Natural killer cell treated with Interleukin-12 subunit alpha and Interleukin-12 subunit beta and Interleukin-15 and Interleukin-18, amount 100 ng/mL, for 72 hours (primary cell): ENCODE data around the gene NHP2. TPM values are rescaled to one million over a fixed set of nuclear protein-coding genes. Genes with fewer than 3 reads are reported as not detected.
"Not testable (repeated sequence)": the region's sequence is repeated elsewhere in the genome, so short reads cannot be mapped to it uniquely, and the experiment has no call there.

Experiments used
- ATAC-seq, 2 donors: fragments of 150-1000 bp; cut with Tn5 transposase in 1 of 2; sonication (Bioruptor Pico), chemical (Tn5 transposase) in 1 of 2; 2 replicates each; pipeline ENCODE4 v1.10.0; 2021
- DNase-seq: peaks from one replicate; pipeline ENCODE4 v3.0.0; 2022; ENCODE audit warnings: low spot score
- H3K27ac Mint-ChIP-seq, 2 donors: 1 replicate in 1 of 2; 2 replicates in 1 of 2; pipeline ENCODE4 v1.8.0; 2022; ENCODE audit warnings: mixed read lengths in 2 of 2, mild to moderate bottlenecking in 1 of 2, moderate library complexity in 1 of 2
- H3K27me3 Mint-ChIP-seq, 2 donors: 1 replicate in 1 of 2; 2 replicates in 1 of 2; pipeline ENCODE4 v1.8.0; 2022; ENCODE audit warnings: mixed read lengths in 2 of 2
- H3K36me3 Mint-ChIP-seq: one replicate; pipeline ENCODE4 v1.8.0; 2022; ENCODE audit warnings: mixed read lengths
- H3K4me1 Mint-ChIP-seq, 2 donors: 1 replicate in 1 of 2; 2 replicates in 1 of 2; pipeline ENCODE4 v1.8.0; 2022; ENCODE audit warnings: low read depth in 2 of 2, mixed read lengths in 2 of 2, mild to moderate bottlenecking in 1 of 2
- H3K4me3 Mint-ChIP-seq: one replicate; pipeline ENCODE4 v1.8.0; 2022; ENCODE audit warnings: mixed read lengths
- H3K9me3 Mint-ChIP-seq: 2 replicates; pipeline ENCODE4 v1.8.0; 2022; ENCODE audit warnings: mixed read lengths
- total RNA-seq, 2 donors: library from RNA; stranded (reverse); gene quantifications; one replicate each; pipeline ENCODE4 v1.2.3, GENCODE V29; 2022

NHP2 gene
- total RNA-seq, result 100 to 1,000 TPM; 139 to 196 TPM

- ATAC-seq, result peak; percentile 100
- H3K9me3 Mint-ChIP-seq, result no peaks in the 10 kb centered on the region
These were observed at the start of gene NHP2 for GRCh38 chr5:178153530-178154340. Gene NHP2 (minus strand): TSS chr5:178153885. CDS start chr5:178153817, 68 bp downstream.

GRCh38 chr5:178202541-178202940 is 48.9 kb upstream of the NHP2 start:
- no peak for ATAC-seq
- no peak overlapping the region for H3K27ac Mint-ChIP-seq
- no peaks in the 10 kb centered on the region for H3K9me3 Mint-ChIP-seq
- H3K4me3 Mint-ChIP-seq, result peak overlapping the region; percentile 59
- H3K36me3 Mint-ChIP-seq, result peaks cover 17% of the 10 kb centered on the region
- H3K27me3 Mint-ChIP-seq, result no peaks in the 10 kb centered on the region
- DNase-seq, result no peak
- peaks cover 23 to 24% of the 10 kb centered on the region in 2 donors for H3K4me1 Mint-ChIP-seq

More at GRCh38 chr5:178153530-178154340, at the start of gene NHP2:
- Mint-ChIP-seq H3K4me3 (peak within 1 kb of the TSS; percentile 88), H3K36me3 (peaks cover 4% of the 10 kb centered on the region), H3K4me1 (peaks cover 28 to 34% of the 10 kb centered on the region in 2 donors), H3K27ac (peak within 1 kb of the TSS; percentile 50 to 93), H3K27me3 (no peaks in the 10 kb centered on the region)
- peak; percentile 97 for DNase-seq

- no peak for DNase-seq
- peaks cover 17% of the 10 kb centered on the region for H3K36me3 Mint-ChIP-seq
- no peak overlapping the region for H3K27ac Mint-ChIP-seq
These were observed 48.2 kb upstream of the NHP2 start for GRCh38 chr5:178201927-178202235.

DNA sequence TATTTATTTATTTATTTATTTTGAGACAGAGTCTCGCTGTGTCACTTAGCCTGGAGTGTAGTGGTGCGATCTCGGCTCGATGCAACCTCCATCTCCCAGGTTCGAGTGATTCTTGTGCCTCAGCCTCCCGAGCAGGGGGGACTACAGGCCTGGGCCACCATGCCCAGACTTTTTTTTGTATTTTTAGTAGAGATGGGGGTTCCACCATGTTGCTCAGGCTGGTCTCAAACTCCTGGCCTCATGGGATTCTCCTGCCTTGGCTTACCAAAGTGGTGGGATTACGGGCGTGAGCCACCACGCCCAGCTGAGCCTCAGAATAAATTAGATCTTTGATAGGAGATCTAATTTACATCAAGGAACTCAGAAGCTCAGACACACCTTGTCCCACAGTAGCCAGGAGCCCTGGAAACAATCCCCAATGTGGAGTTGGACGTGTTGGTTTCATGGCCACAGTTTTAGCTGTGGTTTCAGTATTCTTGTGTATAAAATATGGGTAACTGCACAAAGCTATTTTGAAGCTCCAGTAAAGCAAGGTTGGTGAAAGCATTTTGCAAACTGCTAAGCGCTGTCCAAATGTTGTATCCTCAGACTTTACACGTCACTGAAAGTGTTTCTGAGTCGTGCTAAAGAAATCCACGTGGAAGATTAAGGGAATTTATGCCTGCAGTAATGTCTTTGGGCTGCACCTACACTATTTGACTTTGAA is 47.7 kb upstream of the NHP2 start:
- ATAC-seq, result no peak
- peaks cover 14% of the 10 kb centered on the region for H3K36me3 Mint-ChIP-seq

More at GRCh38 chr5:178201927-178202235, 48.2 kb upstream of the NHP2 start:
- H3K27me3 Mint-ChIP-seq, result no peaks in the 10 kb centered on the region
- ATAC-seq, result no peak
- H3K4me3 Mint-ChIP-seq, result no peak overlapping the region
- peaks cover 19% of the 10 kb centered on the region in 2 donors for H3K4me1 Mint-ChIP-seq
- H3K9me3 Mint-ChIP-seq, result no peaks in the 10 kb centered on the region

GRCh38 chr5:178199581-178200434 is 46.1 kb upstream of the NHP2 start:
- H3K27me3 Mint-ChIP-seq, result no peaks in the 10 kb centered on the region
- ATAC-seq, result no peak
- H3K27ac Mint-ChIP-seq, result no peak overlapping the region

More for the DNA sequence above, 47.7 kb upstream of the NHP2 start:
- no peak overlapping the region for H3K4me3 Mint-ChIP-seq
- no peaks in the 10 kb centered on the region for H3K9me3 Mint-ChIP-seq
- no peak for DNase-seq
- H3K27me3 Mint-ChIP-seq, result no peaks in the 10 kb centered on the region
- no peak overlapping the region for H3K27ac Mint-ChIP-seq
- H3K4me1 Mint-ChIP-seq, result peaks cover 15 to 18% of the 10 kb centered on the region in 2 donors

GRCh38 chr5:178198706-178199105 is 45.0 kb upstream of the NHP2 start:
- ATAC-seq, result no peak
- H3K27ac Mint-ChIP-seq, result no peak overlapping the region
- no peaks in the 10 kb centered on the region for H3K27me3 Mint-ChIP-seq
- no peak for DNase-seq
- H3K4me1 Mint-ChIP-seq, result peaks cover 18 to 21% of the 10 kb centered on the region in 2 donors
- H3K4me3 Mint-ChIP-seq, result no peak overlapping the region
- no peaks in the 10 kb centered on the region for H3K9me3 Mint-ChIP-seq
- H3K36me3 Mint-ChIP-seq, result no peaks in the 10 kb centered on the region

More at GRCh38 chr5:178199581-178200434, 46.1 kb upstream of the NHP2 start:
- peaks cover 11 to 16% of the 10 kb centered on the region in 2 donors for H3K4me1 Mint-ChIP-seq
- DNase-seq, result no peak
- no peaks in the 10 kb centered on the region for H3K9me3 Mint-ChIP-seq
- peaks cover 4% of the 10 kb centered on the region for H3K36me3 Mint-ChIP-seq
- no peak overlapping the region for H3K4me3 Mint-ChIP-seq

- ATAC-seq, result not testable (repeated sequence)
These were observed 44.5 kb upstream of the NHP2 start for GRCh38 chr5:178198151-178198550.

GRCh38 chr5:178196986-178197385 is 43.3 kb upstream of the NHP2 start:
- H3K4me3 Mint-ChIP-seq, result no peak overlapping the region
- ATAC-seq (no peak), DNase-seq (no peak)
- H3K4me1 Mint-ChIP-seq, result peaks cover 31 to 38% of the 10 kb centered on the region in 2 donors
- H3K36me3 Mint-ChIP-seq, result no peaks in the 10 kb centered on the region
- no peaks in the 10 kb centered on the region for H3K27me3 Mint-ChIP-seq
- no peak overlapping the region for H3K27ac Mint-ChIP-seq
- no peaks in the 10 kb centered on the region for H3K9me3 Mint-ChIP-seq

More at GRCh38 chr5:178198151-178198550, 44.5 kb upstream of the NHP2 start:
- not testable (repeated sequence) for H3K27me3 Mint-ChIP-seq, H3K27ac Mint-ChIP-seq, H3K4me3 Mint-ChIP-seq, H3K9me3 Mint-ChIP-seq, DNase-seq, H3K36me3 Mint-ChIP-seq
- H3K4me1 Mint-ChIP-seq, result peaks cover 23 to 27% of the 10 kb centered on the region in 2 donors

DNA sequence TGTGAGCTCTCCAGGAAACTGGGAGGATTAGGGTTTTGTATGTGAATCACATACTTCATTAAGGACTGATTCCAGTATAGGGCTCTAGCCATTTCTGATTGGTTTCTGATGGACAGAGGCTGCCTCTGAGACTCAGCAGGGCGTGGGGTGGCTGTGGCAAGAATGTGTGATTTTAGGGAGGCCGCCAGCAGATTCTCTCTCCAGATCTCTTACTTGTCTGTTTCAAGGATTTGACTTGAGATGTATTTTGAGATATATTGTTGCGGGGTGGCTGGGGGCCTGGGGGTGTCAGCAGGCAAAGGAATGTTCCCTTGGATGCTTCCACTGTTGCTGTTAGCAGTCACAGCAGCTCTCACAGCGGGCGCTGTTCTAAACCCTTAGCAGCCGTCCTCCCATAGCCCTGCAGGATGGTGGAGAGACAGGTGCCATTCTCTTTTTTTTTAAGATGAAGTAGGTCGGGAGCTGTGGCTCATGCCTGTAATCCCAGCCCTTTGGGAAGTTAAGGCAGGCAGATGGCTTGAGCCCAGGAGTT is 42.7 kb upstream of the NHP2 start:
- Mint-ChIP-seq H3K27me3 (no peaks in the 10 kb centered on the region), H3K9me3 (no peaks in the 10 kb centered on the region), H3K4me1 (peaks cover 31 to 39% of the 10 kb centered on the region in 2 donors), H3K27ac (peak overlapping the region in 1 of 2 donors; percentile 33), H3K4me3 (no peak overlapping the region), H3K36me3 (no peaks in the 10 kb centered on the region)
- DNase-seq (no peak), ATAC-seq (no peak)

DNA sequence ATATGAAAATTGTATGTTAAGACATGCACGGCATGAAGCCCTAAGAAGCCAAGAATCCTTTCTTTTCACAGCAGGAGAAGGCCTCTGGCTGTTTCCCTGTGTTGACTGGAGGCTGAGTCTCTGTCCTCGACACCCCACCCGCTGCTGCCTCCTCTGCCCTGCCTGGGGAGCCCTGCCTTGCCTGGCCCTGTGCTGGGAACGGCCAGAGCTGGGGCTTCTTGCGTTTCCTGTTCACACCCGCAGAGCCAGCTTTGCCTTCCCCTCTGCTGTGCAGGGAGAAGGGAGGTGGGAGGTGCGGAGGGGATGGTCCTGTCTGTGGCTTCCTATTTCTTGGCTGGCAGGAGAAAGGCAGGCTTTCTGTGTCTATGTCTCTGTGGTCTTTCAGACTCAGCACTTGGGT is 40.3 kb upstream of the NHP2 start:
- H3K9me3 Mint-ChIP-seq, result no peaks in the 10 kb centered on the region
- ATAC-seq, result peak; percentile 81 to 91
- peak overlapping the region in 1 of 2 donors; percentile 88 for H3K27ac Mint-ChIP-seq
- no peaks in the 10 kb centered on the region for H3K36me3 Mint-ChIP-seq
- peak; percentile 72 for DNase-seq
- peak overlapping the region; percentile 55 for H3K4me3 Mint-ChIP-seq
- no peaks in the 10 kb centered on the region for H3K27me3 Mint-ChIP-seq
- H3K4me1 Mint-ChIP-seq, result peaks cover 31 to 39% of the 10 kb centered on the region in 2 donors

DNA sequence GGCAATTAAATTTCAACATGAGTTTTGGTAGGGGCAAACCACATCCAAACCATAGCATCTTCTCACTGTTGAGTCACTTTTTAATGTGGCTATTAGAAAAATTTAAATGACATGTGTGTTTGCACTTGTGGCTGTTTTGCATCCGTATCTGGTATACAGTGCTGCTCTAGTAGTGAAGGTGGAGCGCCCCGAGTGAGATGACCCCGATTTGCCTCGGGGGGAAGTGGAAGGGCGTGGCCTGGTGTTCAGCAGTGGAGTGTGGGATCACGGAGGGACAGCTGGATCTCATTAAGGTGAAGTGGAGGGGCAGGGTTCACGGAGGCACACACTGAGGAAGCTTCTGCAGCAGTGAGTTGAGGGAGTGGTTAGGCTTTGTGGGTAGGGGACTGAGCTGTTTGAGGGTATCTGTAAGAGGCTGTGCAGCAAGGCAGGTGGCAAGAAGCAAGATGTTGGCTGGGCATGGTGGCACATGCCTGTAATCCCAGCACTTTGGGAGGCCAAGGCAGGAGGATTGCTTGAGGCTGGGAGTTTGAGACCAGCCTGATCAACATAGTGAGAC is 39.6 kb upstream of the NHP2 start:
- no peaks in the 10 kb centered on the region for H3K36me3 Mint-ChIP-seq
- no peaks in the 10 kb centered on the region for H3K27me3 Mint-ChIP-seq
- H3K9me3 Mint-ChIP-seq, result no peaks in the 10 kb centered on the region
- H3K4me1 Mint-ChIP-seq, result peaks cover 31 to 39% of the 10 kb centered on the region in 2 donors
- peak overlapping the region; percentile 75 for H3K4me3 Mint-ChIP-seq
- DNase-seq (no peak), ATAC-seq (peak; percentile 2 to 47)
- H3K27ac Mint-ChIP-seq, result peak overlapping the region; percentile 13 to 88

- Mint-ChIP-seq H3K9me3 (no peaks in the 10 kb centered on the region), H3K27me3 (no peaks in the 10 kb centered on the region), H3K4me3 (peak overlapping the region; percentile 75), H3K27ac (peak overlapping the region; percentile 13 to 88), H3K36me3 (no peaks in the 10 kb centered on the region), H3K4me1 (peaks cover 31 to 39% of the 10 kb centered on the region in 2 donors)
- ATAC-seq, result no peak
- DNase-seq, result no peak
These were observed 39.1 kb upstream of the NHP2 start for GRCh38 chr5:178192787-178193186.

DNA sequence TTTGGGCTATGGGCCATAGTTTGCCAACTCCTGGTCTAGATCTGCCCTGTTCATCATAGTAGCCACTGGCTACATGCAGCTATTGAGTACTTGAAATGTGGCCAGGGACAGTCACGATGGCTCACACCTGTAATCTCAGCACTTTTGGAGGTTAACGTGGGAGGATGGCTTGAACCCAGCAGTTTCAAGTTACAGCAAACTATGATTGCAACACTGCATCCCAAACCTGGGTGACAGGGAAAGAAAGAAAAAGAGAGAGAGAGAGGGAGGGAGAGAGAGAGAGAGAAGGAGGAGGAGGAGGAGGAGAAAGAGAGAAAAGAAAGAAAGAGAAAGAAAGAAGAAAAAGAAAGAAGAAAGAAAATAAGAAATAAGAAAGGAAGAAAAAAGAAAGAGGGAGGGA is 38.6 kb upstream of the NHP2 start:
- Mint-ChIP-seq H3K36me3 (no peaks in the 10 kb centered on the region), H3K9me3 (no peaks in the 10 kb centered on the region), H3K4me3 (peak overlapping the region; percentile 43), H3K27me3 (no peaks in the 10 kb centered on the region), H3K27ac (no peak overlapping the region), H3K4me1 (peaks cover 31 to 39% of the 10 kb centered on the region in 2 donors)
- ATAC-seq (no peak), DNase-seq (no peak)
